Testis (tissue), 3 donors: ENCODE measurements around the gene TRIM52. TPM values are rescaled to one million over a fixed set of nuclear protein-coding genes. Genes with fewer than 3 reads are reported as not detected.

Experiments
- DNase-seq: peaks from one replicate; pipeline ENCODE4 v3.0.0-alpha.2; 2019
- H3K27ac ChIP-seq, 2 donors: fragments of 200-600 bp; sonication (generic); one replicate each; pipeline ENCODE4 v1.5.1; 2019
- H3K27me3 ChIP-seq: fragments of 200-600 bp; sonication (generic); one replicate; pipeline ENCODE4 v1.5.1; 2019
- H3K36me3 ChIP-seq: fragments of 200-600 bp; sonication (generic); one replicate; pipeline ENCODE4 v1.5.1; 2017; ENCODE audit warnings: low read depth; ENCODE audit errors: missing control alignments
- H3K4me1 ChIP-seq: fragments of 200-600 bp; sonication (generic); one replicate; pipeline ENCODE4 v1.5.1; 2019
- H3K4me3 ChIP-seq, 2 donors: fragments of 200-600 bp; sonication (generic); one replicate each; pipeline ENCODE4 v1.5.1; 2017 to 2019
- H3K9me3 ChIP-seq: fragments of 200-600 bp; sonication (generic); one replicate; pipeline ENCODE4 v1.5.1; 2017
- CTCF ChIP-seq, 3 experiments: fragments of 450-650 bp in 2 of 3; fragments of 200-600 bp in 1 of 3; sonication (generic) in 1 of 3; IDR thresholded peaks; one replicate each; pipeline ENCODE4 v1.5.1; 2016 to 2019; ENCODE audit warnings: antibody characterized with exemption in 3 of 3, mild to moderate bottlenecking in 2 of 3, moderate library complexity in 1 of 3
- POLR2A ChIP-seq: fragments of 450-650 bp; IDR thresholded peaks from one replicate; pipeline ENCODE4 v1.6.1; 2017; ENCODE audit warnings: antibody characterized with exemption, mild to moderate bottlenecking, moderate library complexity
- WGBS, 2 donors: methylation state at CpG; one replicate each; pipeline ENCODE4 v1.1.5; 2018; 5-methylcytosine and 5-hydroxymethylcytosine counted together
- intact Hi-C: fragments of 100-400 bp; cut with DNase I; formaldehyde crosslinking; loops from one replicate; pipeline ENCODE4 v1.15.1; 2023; ENCODE audit warnings: low total_unique reads
- microRNA-seq, 2 donors: library from miRNA; unstranded; fragments of <30 nt; microRNA quantifications; one replicate each; pipeline ENCODE4, GENCODE V29; 2016; ENCODE audit warnings: borderline number of aligned reads in 2 of 2, borderline replicate concordance in 1 of 2
- polyA plus RNA-seq: library from polyadenylated mRNA; stranded (reverse); fragments of 350-450 nt; fragmentation: Illumina TruSeq; extraction: RNeasy Lipid Tissue Mini Kit (QIAGEN cat#74804); gene quantifications from one replicate; pipeline ENCODE4 v1.2.3, GENCODE V29; 2014; ENCODE audit warnings: low read depth, low replicate concordance; ENCODE audit not compliant: insufficient read depth
- small RNA-seq, 2 donors: library from RNA; depleted of rRNA; stranded (forward); fragments of <200 nt; gene quantifications; one replicate each; pipeline ENCODE3, GENCODE V24; 2016
- total RNA-seq, 2 donors: library from RNA; depleted of rRNA; stranded (reverse); fragments of >200 nt; gene quantifications; one replicate each; pipeline ENCODE4 v1.2.3, GENCODE V29; 2016

Gene TRIM52
- total and polyA plus RNA-seq, 3 donors from 2014 or later: 19.3 to 32.8 (median 28.4) TPM

DNA sequence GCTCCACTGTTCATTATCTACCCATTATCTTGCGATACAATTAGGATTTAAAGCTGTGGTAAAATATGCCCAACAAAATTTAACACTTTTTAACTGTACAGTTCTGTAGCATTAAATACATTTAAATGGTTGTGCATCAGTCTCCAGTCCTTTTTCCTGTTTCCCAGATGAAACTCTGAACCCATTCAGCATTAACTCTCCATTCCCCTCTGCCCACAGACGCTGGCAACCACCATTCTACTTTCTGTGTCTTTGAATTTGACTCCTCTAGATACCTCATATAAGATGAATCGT lies 53.0 kb downstream of the TRIM52 start:
- DNase-seq: no peak
- Histone ChIP-seq H3K36me3 (no peaks in the 10 kb centered on the region), H3K4me1 (peaks cover 2% of the 10 kb centered on the region), H3K27ac (no peak overlapping the region), H3K27me3 (no peaks in the 10 kb centered on the region), H3K9me3 (no peaks in the 10 kb centered on the region), H3K4me3 (no peak overlapping the region)
- intact Hi-C loops: no loop called here
- TF ChIP-seq POLR2A: no peak
- TF ChIP-seq CTCF (IDR thresholded peaks at IDR 0.05): no peak
- WGBS, 2 donors: 31 to 36% methylated on average over 3 of the region's 3 CpGs

- WGBS, 2 donors: 1% methylated on average over 36 of the region's 36 CpGs
- DNase-seq: peak; percentile 79
- TF ChIP-seq CTCF (IDR thresholded peaks at IDR 0.05): no peak
- TF ChIP-seq POLR2A: no peak
- H3K27me3 ChIP-seq: no peaks in the 10 kb centered on the region
- H3K9me3 ChIP-seq: no peaks in the 10 kb centered on the region
- peak overlapping the region; percentile 79 to 85 for H3K27ac ChIP-seq
- peaks cover 2% of the 10 kb centered on the region for H3K4me1 ChIP-seq
- H3K36me3 ChIP-seq: no peaks in the 10 kb centered on the region
- intact Hi-C loops: no loop called here
- peak overlapping the region; percentile 60 to 74 for H3K4me3 ChIP-seq
These were observed 53.6 kb downstream of the TRIM52 start for GRCh38 chr5:181207214-181207959.

DNA sequence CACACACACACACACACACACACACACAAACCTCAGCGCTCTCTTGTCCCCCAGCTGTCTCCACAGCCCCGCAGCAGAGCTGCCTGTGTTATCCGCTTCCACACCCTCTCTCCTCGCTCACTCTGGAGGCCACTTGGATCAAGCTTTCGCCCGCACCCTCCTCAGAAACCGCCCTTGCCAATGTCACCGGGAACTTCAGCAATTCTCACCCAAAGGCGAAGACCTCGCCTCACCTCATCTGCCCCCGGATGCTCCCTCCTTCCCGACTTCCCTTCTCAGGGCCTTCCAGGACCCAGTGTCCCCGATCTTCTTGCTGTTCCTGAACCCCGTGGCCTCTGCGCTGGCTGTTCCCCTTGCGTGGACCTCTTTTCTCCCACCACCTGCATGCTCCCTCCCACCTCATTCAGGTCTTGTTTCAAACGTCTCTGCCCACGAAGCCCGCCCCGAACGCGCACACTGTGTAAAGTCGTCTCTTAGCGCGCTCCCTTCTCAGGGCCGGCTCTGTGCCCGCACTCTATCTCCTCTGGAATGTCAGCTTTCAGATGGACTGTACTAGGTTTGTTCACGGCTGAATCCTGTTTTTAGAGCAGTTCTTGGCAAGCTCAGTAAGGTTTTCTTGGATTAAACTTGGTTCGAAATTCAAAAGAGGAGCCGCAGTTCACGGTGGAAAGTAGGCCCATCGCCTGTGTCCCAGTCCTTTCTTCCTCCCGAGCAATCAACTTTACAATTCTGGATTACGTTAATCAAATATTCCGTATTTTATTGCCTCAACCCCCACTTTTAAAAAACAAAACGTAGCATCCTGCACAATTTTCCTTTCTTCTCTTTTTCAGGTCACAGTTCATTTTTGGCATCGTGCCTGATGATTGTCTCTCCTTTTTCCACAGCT lies 54.9 kb downstream of the TRIM52 start:
- H3K9me3 ChIP-seq: no peaks in the 10 kb centered on the region
- TF ChIP-seq POLR2A (no peak), CTCF (IDR thresholded peaks at IDR 0.05) (no peak)
- intact Hi-C loops: no loop called here
- H3K4me3 ChIP-seq: peak overlapping the region; percentile 60 to 74
- DNase-seq: no peak
- H3K36me3 ChIP-seq: no peaks in the 10 kb centered on the region
- 6% methylated on average over 37 of the region's 37 CpGs for WGBS, 2 donors
- peaks cover 2% of the 10 kb centered on the region for H3K4me1 ChIP-seq
- H3K27me3 ChIP-seq: no peaks in the 10 kb centered on the region
- peak overlapping the region in 1 of 2 donors; percentile 85 for H3K27ac ChIP-seq

Small RNA genes lying within 50 kb of the gene (microRNA-seq; reads per million reads assigned to microRNA genes)
- gene MIR4638: 0 to 0.69 reads per million in 2 donors

Small RNA genes lying within 50 kb of the gene (small RNA-seq; reads per million reads assigned to genes)
- gene MIR4638 (0 reads per million in 2 donors), gene RNU6-705P (0 reads per million in 2 donors), gene SNORD95 (0 reads per million in 2 donors), gene SNORD96A (0 reads per million in 2 donors)

Other genes with a start within 250 kb of the TRIM52 start
- gene BTNL9, start 220.9 kb downstream of the TRIM52 start, total RNA-seq: 10 to 100 TPM; 19.0 to 28.4 TPM
- gene BTNL9, start 220.9 kb downstream of the TRIM52 start, polyA plus RNA-seq: 8.9 TPM
- not detected for gene OR2V1, start 130.0 kb downstream of the TRIM52 start, total RNA-seq
- not detected for gene OR2V1, start 130.0 kb downstream of the TRIM52 start, polyA plus RNA-seq
- not detected for gene OR2V2, start 113.6 kb downstream of the TRIM52 start, total RNA-seq
- not detected for gene OR2V2, start 113.6 kb downstream of the TRIM52 start, polyA plus RNA-seq
- gene TRIM7, start 55.9 kb downstream of the TRIM52 start, total RNA-seq: under 1 TPM; 0.43 to 0.87 TPM
- gene TRIM7, start 55.9 kb downstream of the TRIM52 start, polyA plus RNA-seq: 0.47 TPM
- 10 to 100 TPM; 39.6 to 53.1 TPM for gene TRIM41, start 37.9 kb downstream of the TRIM52 start, total RNA-seq
- 61.5 TPM for gene TRIM41, start 37.9 kb downstream of the TRIM52 start, polyA plus RNA-seq
- gene RACK1, start 17.2 kb downstream of the TRIM52 start, total RNA-seq: 1,000 to 10,000 TPM in 1 of 2 donors, 100 to 1,000 TPM in 1; 777 to 1,606 TPM
- 1,149 TPM for gene RACK1, start 17.2 kb downstream of the TRIM52 start, polyA plus RNA-seq
- 1 to 10 TPM in 1 of 2 donors, under 1 TPM in 1; 0.93 to 4.3 TPM for gene OR4F3, start 106.1 kb upstream of the TRIM52 start, total RNA-seq
- gene OR4F3, start 106.1 kb upstream of the TRIM52 start, polyA plus RNA-seq: not detected